Endothelial cell of umbilical vein (primary cell): ENCODE data around the gene KHSRP. TPM values are rescaled to one million over a fixed set of nuclear protein-coding genes. Genes with fewer than 3 reads are reported as not detected.

Source experiments
- BruUV-seq: library from RNA; stranded (reverse); fragments of 400-500 nt; replicated peaks from 2 replicates; lab custom pipeline; 2021; lab: Mats Ljungman, UMichigan
- CTCF ChIA-PET: fragments of 300-600, 350-600 bp; sonication (Branson Sonifier 250); formaldehyde crosslinking; loops from one replicate; lab custom pipeline; 2021; ENCODE audit warnings: antibody characterized with exemption, inconsistent platforms; lab: Charles Lee
- POLR2A ChIA-PET: fragments of 300-600, 350-600 bp; sonication (Branson Sonifier 250); formaldehyde crosslinking; loops from one replicate; lab custom pipeline; 2021; ENCODE audit warnings: antibody characterized with exemption, inconsistent platforms; lab: Charles Lee
- DNase-seq: peaks from one replicate; pipeline ENCODE4 v3.0.0-alpha.2; 2011; ENCODE audit warnings: low read depth, low spot score
- FAIRE-seq: peaks from 2 replicates; lab custom pipeline; 2011; peaks lifted over from hg19 to GRCh38; lab: Jason Lieb, UNC
- H2AFZ ChIP-seq: 2 replicates; pipeline ENCODE4 v1.6.0; 2012; ENCODE audit warnings: low read depth, low read length, control low read depth, inconsistent platforms
- H3K27ac ChIP-seq: 2 replicates; pipeline ENCODE4 v1.5.1; 2011; ENCODE audit warnings: low read depth, mild to moderate bottlenecking, control low read depth, low read length, moderate library complexity; ENCODE audit not compliant: insufficient read depth
- H3K27me3 ChIP-seq, 2 experiments: 2 replicates each; pipeline versions ENCODE4 v1.6.0 to v1.6.1; 2011; ENCODE audit warnings: low read length in 2 of 2, mixed read lengths in 1 of 2; ENCODE audit not compliant: control insufficient read depth in 2 of 2, insufficient read depth in 2 of 2
- H3K36me3 ChIP-seq, 2 experiments: 2 replicates in 1 of 2; 3 replicates in 1 of 2; pipeline ENCODE4 v1.5.1; 2011; ENCODE audit warnings: low read length in 2 of 2, mild to moderate bottlenecking in 1 of 2, moderate library complexity in 1 of 2; ENCODE audit not compliant: control insufficient read depth in 2 of 2, insufficient read depth in 2 of 2; ENCODE audit errors: extremely low read depth in 1 of 2
- H3K4me1 ChIP-seq: 3 replicates; pipeline ENCODE4 v1.5.1; 2011; ENCODE audit warnings: mild to moderate bottlenecking, low read length; ENCODE audit not compliant: control insufficient read depth, insufficient read depth; ENCODE audit errors: extremely low read depth
- H3K4me2 ChIP-seq: 2 replicates; pipeline ENCODE4 v1.6.1; 2011; ENCODE audit warnings: low read length, control low read depth, mixed read lengths; ENCODE audit not compliant: insufficient read depth
- H3K4me3 ChIP-seq, 3 experiments: fragments of 200-600 bp in 1 of 3; sonication (generic), shearing (Covaris generic) in 1 of 3; replicated peaks in 1 of 3; 2 replicates each; pipeline ENCODE4 v1.5.1; 2011 to 2016; ENCODE audit warnings: control low read depth in 3 of 3, low read length in 3 of 3, mild to moderate bottlenecking in 2 of 3, inconsistent platforms in 1 of 3, low read depth in 1 of 3, moderate library complexity in 1 of 3; ENCODE audit not compliant: insufficient read depth in 1 of 3
- H3K79me2 ChIP-seq: 2 replicates; pipeline ENCODE4 v1.6.0; 2012; ENCODE audit warnings: low read length, inconsistent platforms; ENCODE audit not compliant: control insufficient read depth, insufficient read depth
- H3K9ac ChIP-seq: replicated peaks from 2 replicates; pipeline ENCODE3; 2011; ENCODE audit warnings: low read length, control low read depth; ENCODE audit not compliant: insufficient read depth; ENCODE audit errors: extremely low read depth
- H3K9me1 ChIP-seq: replicated peaks from 3 replicates; pipeline ENCODE4 v1.6.0; 2011; ENCODE audit warnings: mild to moderate bottlenecking, low read length; ENCODE audit not compliant: control insufficient read depth, insufficient read depth; ENCODE audit errors: extremely low read depth
- H3K9me3 ChIP-seq: replicated peaks from 2 replicates; pipeline ENCODE4 v1.5.1; 2012; ENCODE audit warnings: low read length, inconsistent platforms; ENCODE audit not compliant: control insufficient read depth, insufficient read depth
- H4K20me1 ChIP-seq: replicated peaks from 2 replicates; pipeline ENCODE3; 2011; ENCODE audit warnings: mild to moderate bottlenecking, low read length; ENCODE audit not compliant: control insufficient read depth, insufficient read depth; ENCODE audit errors: extremely low read depth
- EZH2 ChIP-seq: IDR thresholded peaks from 2 replicates; pipeline ENCODE4 v1.6.1; 2012; ENCODE audit warnings: borderline replicate concordance, low read depth, mild to moderate bottlenecking, moderate library complexity, low read length, inconsistent platforms; ENCODE audit not compliant: severe bottlenecking
- FOS ChIP-seq: IDR thresholded peaks from 2 replicates; pipeline ENCODE4 v1.6.1; 2011; ENCODE audit warnings: mild to moderate bottlenecking, low read length, moderate library complexity, borderline replicate concordance; ENCODE audit not compliant: insufficient read depth
- GATA2 ChIP-seq: IDR thresholded peaks from 2 replicates; pipeline ENCODE4 v1.7.0; 2011; ENCODE audit warnings: low read depth, mild to moderate bottlenecking, moderate library complexity, mixed read lengths, low read length; ENCODE audit not compliant: insufficient read length, insufficient read depth
- JUN ChIP-seq: IDR thresholded peaks from 2 replicates; pipeline ENCODE4 v1.6.1; 2011; ENCODE audit warnings: borderline replicate concordance, low read depth; ENCODE audit not compliant: insufficient read length, insufficient read depth
- MYC ChIP-seq: IDR thresholded peaks from one replicate; pipeline ENCODE4 v1.6.1; 2011; ENCODE audit warnings: mild to moderate bottlenecking, low read depth, low read length
- POLR2A ChIP-seq: IDR thresholded peaks from 2 replicates; pipeline ENCODE4 v1.6.1; 2012; ENCODE audit warnings: low read depth, mild to moderate bottlenecking, control low read depth, low read length
- POLR2AphosphoS5 ChIP-seq: IDR thresholded peaks from 2 replicates; pipeline ENCODE4 v1.6.1; 2012; ENCODE audit warnings: low read depth, mild to moderate bottlenecking, control low read depth, low read length, moderate library complexity; ENCODE audit not compliant: insufficient read depth
- dilution Hi-C: fragments of 300-500 bp; cut with MboI; formaldehyde crosslinking; loops from one replicate; pipeline ENCODE4 v1.15.0; 2019; ENCODE audit warnings: low sequenced_read_pairs; ENCODE audit not compliant: extremely low pct_ligation_motif_present
- intact Hi-C: fragments of 100-400 bp; cut with micrococcal nuclease; formaldehyde crosslinking; loops from one replicate; pipeline ENCODE4 v1.10.0; 2022
- polyA plus RNA-seq, 4 experiments: library from polyadenylated mRNA; depleted of rRNA in 3 of 4; stranded (reverse) in 3 of 4; unstranded in 1 of 4; fragments of >200 nt; gene quantifications; 2 replicates each; pipeline versions ENCODE4 v1.2.1 to v1.2.3, GENCODE V29; 2011 to 2012; ENCODE audit warnings: missing spikeins in 1 of 4
- total RNA-seq: library from RNA; stranded (reverse); gene quantifications from 2 replicates; pipeline ENCODE4 v1.2.3, GENCODE V29; 2021
- TF ChIP-seq, protein P1 (sequence below), 2 donors: IDR thresholded peaks; 1 replicate in 1 of 2; 2 replicates in 1 of 2; pipeline ENCODE4 v1.5.1; 2011; ENCODE audit warnings: low read length in 2 of 2, mild to moderate bottlenecking in 2 of 2, moderate library complexity in 2 of 2, control low read depth in 1 of 2, inconsistent platforms in 1 of 2, low read depth in 1 of 2; ENCODE audit not compliant: insufficient read depth in 1 of 2; ENCODE audit errors: extremely low read depth in 1 of 2
- TF ChIP-seq, protein P2 (sequence below): IDR thresholded peaks from 2 replicates; pipeline ENCODE4 v1.6.1; 2011; ENCODE audit not compliant: insufficient read depth, insufficient read length

Gene KHSRP
- total and polyA plus RNA-seq, 2 donors (not counting 3 experiments of a cell fraction or from before 2014, with no cell fraction given): 98.3 to 372 TPM

DNA sequence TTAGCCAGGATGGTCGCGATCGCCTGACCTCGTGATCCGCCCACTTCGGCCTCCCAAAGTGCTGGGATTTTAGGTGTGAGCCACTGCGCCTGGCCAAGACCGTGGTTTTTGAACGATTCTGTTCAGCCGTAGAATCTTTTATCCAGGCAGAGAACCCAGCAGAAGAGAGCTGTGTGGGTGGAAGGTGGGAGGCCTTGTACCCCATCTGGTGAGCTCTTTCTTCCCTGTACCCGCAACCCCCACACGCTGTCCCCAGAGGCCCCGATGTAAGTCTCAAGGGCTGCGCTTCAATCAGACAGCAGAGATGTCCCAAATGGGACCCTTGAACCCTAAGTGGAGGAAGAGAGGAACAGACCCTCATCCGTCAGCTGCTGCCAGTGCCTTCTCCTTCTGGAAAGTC, 31.3 kb upstream of the KHSRP start:
- Histone ChIP-seq H3K27me3 (no peaks in the 10 kb centered on the region), H3K4me3 (no peak overlapping the region), H3K9me3 (no peaks in the 10 kb centered on the region), H3K27ac (no peak overlapping the region), H3K36me3 (peaks cover 2 to 6% of the 10 kb centered on the region in 2 experiments), H4K20me1 (no peaks in the 10 kb centered on the region), H2AFZ (no peak overlapping the region), H3K4me1 (peaks cover 7% of the 10 kb centered on the region), H3K9me1 (no peaks in the 10 kb centered on the region), H3K9ac (no peak overlapping the region), H3K4me2 (no peak overlapping the region), H3K79me2 (no peaks in the 10 kb centered on the region)
- ChIA-PET POLR2A (no interaction called here), CTCF (no interaction called here)
- intact Hi-C loops (no loop called here), dilution Hi-C loops (no loop called here)
- no TSS peak for BruUV-seq
- no peak for DNase-seq
- FAIRE-seq: no peak
- TF ChIP-seq FOS (no peak), POLR2A (no peak), JUN (no peak), EZH2 (no peak), MYC (no peak), GATA2 (no peak), POLR2AphosphoS5 (no peak)
- TF ChIP-seq, protein P1, sequence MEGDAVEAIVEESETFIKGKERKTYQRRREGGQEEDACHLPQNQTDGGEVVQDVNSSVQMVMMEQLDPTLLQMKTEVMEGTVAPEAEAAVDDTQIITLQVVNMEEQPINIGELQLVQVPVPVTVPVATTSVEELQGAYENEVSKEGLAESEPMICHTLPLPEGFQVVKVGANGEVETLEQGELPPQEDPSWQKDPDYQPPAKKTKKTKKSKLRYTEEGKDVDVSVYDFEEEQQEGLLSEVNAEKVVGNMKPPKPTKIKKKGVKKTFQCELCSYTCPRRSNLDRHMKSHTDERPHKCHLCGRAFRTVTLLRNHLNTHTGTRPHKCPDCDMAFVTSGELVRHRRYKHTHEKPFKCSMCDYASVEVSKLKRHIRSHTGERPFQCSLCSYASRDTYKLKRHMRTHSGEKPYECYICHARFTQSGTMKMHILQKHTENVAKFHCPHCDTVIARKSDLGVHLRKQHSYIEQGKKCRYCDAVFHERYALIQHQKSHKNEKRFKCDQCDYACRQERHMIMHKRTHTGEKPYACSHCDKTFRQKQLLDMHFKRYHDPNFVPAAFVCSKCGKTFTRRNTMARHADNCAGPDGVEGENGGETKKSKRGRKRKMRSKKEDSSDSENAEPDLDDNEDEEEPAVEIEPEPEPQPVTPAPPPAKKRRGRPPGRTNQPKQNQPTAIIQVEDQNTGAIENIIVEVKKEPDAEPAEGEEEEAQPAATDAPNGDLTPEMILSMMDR (IDR thresholded peaks at IDR 0.05; ENCODE audit: extremely low read depth in 1 of 2, insufficient read depth in 1 of 2, low read depth in 1 of 2, low read length in 2 of 2): no peak
- TF ChIP-seq, protein P2, sequence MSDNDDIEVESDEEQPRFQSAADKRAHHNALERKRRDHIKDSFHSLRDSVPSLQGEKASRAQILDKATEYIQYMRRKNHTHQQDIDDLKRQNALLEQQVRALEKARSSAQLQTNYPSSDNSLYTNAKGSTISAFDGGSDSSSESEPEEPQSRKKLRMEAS: no peak
